Ovary (tissue), 9 donors: ENCODE measurements around the gene SLC22A2. TPM values are rescaled to one million over a fixed set of nuclear protein-coding genes. Genes with fewer than 3 reads are reported as not detected.

Experiments
- DNase-seq, 5 donors: peaks; one replicate each; pipeline ENCODE4 v3.0.0-alpha.2; 2019 to 2020
- H3K27ac ChIP-seq, 2 donors: fragments of 200-600 bp; one replicate each; pipeline versions ENCODE4 v1.5.1 to v1.8.0; 2019 to 2022
- H3K27me3 ChIP-seq: fragments of 200-600 bp; one replicate; pipeline ENCODE4 v1.8.0; 2022
- H3K36me3 ChIP-seq: fragments of 200-600 bp; sonication (generic); one replicate; pipeline ENCODE4 v1.5.1; 2019
- H3K4me1 ChIP-seq: one replicate; pipeline ENCODE4 v1.8.1; 2013; ENCODE audit warnings: mild to moderate bottlenecking, moderate library complexity; ENCODE audit not compliant: insufficient read depth
- H3K4me3 ChIP-seq: fragments of 200-600 bp; sonication (generic); one replicate; pipeline ENCODE4 v1.5.1; 2017
- H3K9me3 ChIP-seq, 2 donors: fragments of 200-600 bp in 1 of 2; sonication (generic) in 1 of 2; one replicate each; pipeline versions ENCODE4 v1.5.1 to v1.8.1; 2013 to 2019; ENCODE audit warnings: mild to moderate bottlenecking in 1 of 2, moderate library complexity in 1 of 2
- EP300 ChIP-seq: sonication (generic); formaldehyde crosslinking; IDR thresholded peaks from one replicate; pipeline ENCODE4 v1.6.1; 2017; ENCODE audit warnings: antibody characterized with exemption
- POLR2A ChIP-seq: fragments of 450-650 bp; IDR thresholded peaks from one replicate; pipeline ENCODE4 v1.6.1; 2017; ENCODE audit warnings: antibody characterized with exemption, mild to moderate bottlenecking, moderate library complexity
- WGBS, 3 donors: extraction: QIAGEN DNeasy Blood & Tissue Kit in 1 of 3; methylation state at CpG; one replicate each; pipeline versions ENCODE4 v1.1.5 to v1.1.7; 2013 to 2017; 5-methylcytosine and 5-hydroxymethylcytosine counted together
- intact Hi-C, 4 donors: fragments of 100-400 bp; cut with DNase I; formaldehyde crosslinking; loops; one replicate each; pipeline versions ENCODE4 v1.11.0 to v1.15.1; 2022 to 2023
- polyA plus RNA-seq, 2 donors: library from polyadenylated mRNA; stranded (reverse); fragments of 200-250 nt in 1 of 2; fragments of 350-450 nt in 1 of 2; fragmentation: Illumina TruSeq in 1 of 2; extraction: RNeasy Lipid Tissue Mini Kit (QIAGEN cat#74804) in 1 of 2; gene quantifications; one replicate each; pipeline ENCODE4 v1.2.3, GENCODE V29; 2013 to 2014
- total RNA-seq, 7 donors: library from RNA; depleted of rRNA in 2 of 7; stranded (reverse); fragments of >200 nt in 2 of 7; fragmentation: NEBNext Ultra II Directional in 3 of 7; extraction: Animal tissue kit (Norgen Biotek cat#: 25700) in 3 of 7; gene quantifications; one replicate each; pipeline versions ENCODE4 v1.1.0 to v1.2.4, GENCODE V29; 2016 to 2023
- TF ChIP-seq, protein P1 (sequence below), 3 donors: fragments of 450-650 bp in 2 of 3; fragments of 200-600 bp in 1 of 3; IDR thresholded peaks; one replicate each; pipeline versions ENCODE4 v1.5.1 to v1.8.0; 2016 to 2022; ENCODE audit warnings: antibody characterized with exemption in 3 of 3, mild to moderate bottlenecking in 1 of 3
- donor health status: DM: no; HTN: no; CAD: no; lungs with moderate emphysema.
- donor health status: DM: no; HTN: no; CAD: no.
- donor health status: Bipolar disorder and iron deficiency.
- donor health status: DM: yes; HTN: yes; CAD: no.
- donor health status: DM: no; HTN: no; CAD: no.
- donor health status: DM: yes; HTN: yes; CAD: no.

SLC22A2 gene
- total and polyA plus RNA-seq, 9 donors, result 0.10 to 0.20 (median 0.16) TPM; not detected in 6

DNA sequence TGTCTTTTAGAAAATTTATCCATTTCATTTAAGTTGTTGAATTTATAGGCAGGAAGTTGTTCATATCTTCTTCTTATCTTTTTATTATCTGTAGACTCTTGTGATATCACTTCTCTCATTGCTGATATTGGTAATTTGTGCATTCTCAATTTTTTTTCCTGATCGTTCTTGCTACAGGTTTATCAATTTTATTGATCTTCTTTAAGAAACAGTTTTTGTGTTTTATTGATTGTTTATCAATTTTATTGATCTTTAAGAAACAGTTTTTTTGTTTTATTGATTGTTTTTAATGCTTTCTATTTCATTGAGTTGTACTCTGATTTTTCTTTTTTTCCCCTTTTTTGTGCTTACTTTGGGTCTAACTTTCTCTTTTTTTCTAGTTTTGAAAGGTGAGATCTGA is 23.8 kb upstream of the SLC22A2 start:
- Histone ChIP-seq H3K27me3 (no peaks in the 10 kb centered on the region), H3K27ac (no peak overlapping the region), H3K4me1 (no peaks in the 10 kb centered on the region), H3K36me3 (no peaks in the 10 kb centered on the region), H3K4me3 (no peak overlapping the region), H3K9me3 (no peaks in the 10 kb centered on the region)
- TF ChIP-seq, protein P1, sequence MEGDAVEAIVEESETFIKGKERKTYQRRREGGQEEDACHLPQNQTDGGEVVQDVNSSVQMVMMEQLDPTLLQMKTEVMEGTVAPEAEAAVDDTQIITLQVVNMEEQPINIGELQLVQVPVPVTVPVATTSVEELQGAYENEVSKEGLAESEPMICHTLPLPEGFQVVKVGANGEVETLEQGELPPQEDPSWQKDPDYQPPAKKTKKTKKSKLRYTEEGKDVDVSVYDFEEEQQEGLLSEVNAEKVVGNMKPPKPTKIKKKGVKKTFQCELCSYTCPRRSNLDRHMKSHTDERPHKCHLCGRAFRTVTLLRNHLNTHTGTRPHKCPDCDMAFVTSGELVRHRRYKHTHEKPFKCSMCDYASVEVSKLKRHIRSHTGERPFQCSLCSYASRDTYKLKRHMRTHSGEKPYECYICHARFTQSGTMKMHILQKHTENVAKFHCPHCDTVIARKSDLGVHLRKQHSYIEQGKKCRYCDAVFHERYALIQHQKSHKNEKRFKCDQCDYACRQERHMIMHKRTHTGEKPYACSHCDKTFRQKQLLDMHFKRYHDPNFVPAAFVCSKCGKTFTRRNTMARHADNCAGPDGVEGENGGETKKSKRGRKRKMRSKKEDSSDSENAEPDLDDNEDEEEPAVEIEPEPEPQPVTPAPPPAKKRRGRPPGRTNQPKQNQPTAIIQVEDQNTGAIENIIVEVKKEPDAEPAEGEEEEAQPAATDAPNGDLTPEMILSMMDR (IDR thresholded peaks at IDR 0.05), result no peak
- TF ChIP-seq POLR2A (no peak), EP300 (no peak)
- intact Hi-C loops, result no loop called here
- 65 to 93% (median 76%) methylated on average over 1 of the region's 1 CpG for WGBS, 3 donors
- no peak for DNase-seq

DNA sequence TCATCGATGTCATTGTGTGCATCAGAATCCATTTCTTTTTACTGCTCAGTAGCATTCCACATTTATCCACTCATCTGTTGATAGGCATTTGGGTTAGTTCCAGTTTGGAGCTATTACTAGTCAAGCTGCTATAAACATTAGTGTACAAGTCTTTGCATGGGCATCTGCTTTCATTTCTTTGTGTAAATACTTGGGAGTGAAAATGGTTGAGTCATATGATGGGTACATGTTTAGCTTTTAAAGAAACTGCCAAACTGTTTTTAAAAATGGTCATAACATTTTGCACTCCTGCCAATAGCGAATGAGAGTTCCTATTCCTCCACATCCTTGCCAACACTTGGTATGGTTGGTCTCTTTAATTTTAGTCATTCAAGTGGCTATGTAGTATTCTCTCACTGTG is 21.2 kb upstream of the SLC22A2 start:
- Histone ChIP-seq H3K4me3 (no peak overlapping the region), H3K4me1 (no peaks in the 10 kb centered on the region), H3K27ac (no peak overlapping the region), H3K36me3 (no peaks in the 10 kb centered on the region), H3K9me3 (no peaks in the 10 kb centered on the region), H3K27me3 (no peaks in the 10 kb centered on the region)
- DNase-seq, result no peak
- 88 to 94% (median 89%) methylated on average over 2 of the region's 2 CpGs for WGBS, 3 donors
- TF ChIP-seq POLR2A (no peak), EP300 (no peak)
- TF ChIP-seq, protein P1 (IDR thresholded peaks at IDR 0.05), result no peak
- intact Hi-C loops, result no loop called here

DNA sequence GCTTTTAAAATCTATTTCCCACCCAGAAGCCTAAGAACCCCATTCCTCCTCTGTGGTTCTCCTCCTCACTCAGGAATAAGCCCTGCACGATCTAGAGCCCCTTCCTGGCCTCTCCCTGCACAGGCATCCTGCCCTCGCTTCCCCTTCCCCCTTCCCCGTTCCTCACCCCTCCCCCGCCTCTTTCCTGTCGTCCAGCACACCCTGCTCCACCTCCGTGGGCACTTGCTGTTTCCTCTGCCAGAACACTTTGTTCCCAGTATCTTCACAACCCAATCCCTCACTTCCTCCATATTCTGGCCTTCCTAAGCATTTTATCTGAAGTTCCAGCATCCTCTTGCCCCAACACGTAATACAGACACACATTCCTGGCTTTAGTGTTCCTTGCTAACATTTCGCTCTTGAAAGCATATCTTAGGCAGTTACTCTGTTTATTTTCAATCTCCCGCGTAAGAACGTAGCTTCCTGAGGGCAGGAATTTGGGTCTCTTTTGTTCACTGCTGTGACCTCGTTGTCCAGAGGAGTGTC is 20.2 kb upstream of the SLC22A2 start:
- H3K4me3 ChIP-seq, result no peak overlapping the region
- H3K4me1 ChIP-seq, result no peaks in the 10 kb centered on the region
- TF ChIP-seq EP300, result no peak
- TF ChIP-seq, protein P1 (IDR thresholded peaks at IDR 0.05), result no peak
- no peak for TF ChIP-seq POLR2A
- H3K9me3 ChIP-seq, result no peaks in the 10 kb centered on the region
- 69 to 79% (median 72%) methylated on average over 12 of the region's 12 CpGs for WGBS, 3 donors
- no peak overlapping the region for H3K27ac ChIP-seq
- H3K36me3 ChIP-seq, result no peaks in the 10 kb centered on the region
- intact Hi-C loops, result no loop called here
- no peaks in the 10 kb centered on the region for H3K27me3 ChIP-seq
- DNase-seq, result no peak

DNA sequence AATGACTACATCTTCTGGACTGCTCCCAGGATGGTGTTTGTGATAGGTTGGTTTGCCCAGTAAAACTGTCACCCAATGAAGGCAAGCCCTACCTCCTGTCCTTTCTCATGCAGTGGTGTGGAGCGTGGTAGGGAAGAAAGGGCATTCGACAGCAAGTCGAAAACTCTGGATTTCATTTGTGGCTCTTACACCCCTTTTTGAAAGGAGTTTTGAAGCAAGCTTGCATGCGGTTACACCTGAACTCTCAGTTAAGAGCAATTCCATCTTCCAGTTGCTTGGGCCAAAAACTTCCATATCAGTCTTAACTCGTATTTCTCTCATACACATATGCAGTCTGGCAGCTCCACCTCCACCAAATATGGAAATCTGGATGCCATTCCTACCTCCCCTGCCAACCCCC is 19.7 kb upstream of the SLC22A2 start:
- no peaks in the 10 kb centered on the region for H3K36me3 ChIP-seq
- no peak for DNase-seq
- no peak overlapping the region for H3K4me3 ChIP-seq
- H3K27me3 ChIP-seq, result no peaks in the 10 kb centered on the region
- TF ChIP-seq, protein P1 (IDR thresholded peaks at IDR 0.05), result no peak
- TF ChIP-seq POLR2A (no peak), EP300 (no peak)
- 90 to 92% (median 90%) methylated on average over 5 of the region's 5 CpGs for WGBS, 3 donors
- no peaks in the 10 kb centered on the region for H3K9me3 ChIP-seq
- H3K4me1 ChIP-seq, result no peaks in the 10 kb centered on the region
- H3K27ac ChIP-seq, result no peak overlapping the region
- intact Hi-C loops, result no loop called here
